Mammary epithelial cell (primary cell): Measurements from ENCODE around the gene TMEM132C.

Experiments
- CTCF ChIP-seq, 2 donors: IDR thresholded peaks in 1 of 2; conservative IDR thresholded peaks in 1 of 2; 2 replicates each; pipeline ENCODE4 v1.5.1; 2011 to 2012; ENCODE audit warnings: inconsistent platforms in 2 of 2, low read length in 2 of 2, mild to moderate bottlenecking in 2 of 2, control low read depth in 1 of 2, low read depth in 1 of 2; ENCODE audit not compliant: insufficient read depth in 1 of 2; ENCODE audit errors: extremely low read depth in 1 of 2
- EZH2 ChIP-seq: IDR thresholded peaks from 2 replicates; pipeline ENCODE4 v1.6.1; 2012; ENCODE audit warnings: low read length, inconsistent platforms, borderline replicate concordance

GRCh38 chr12:128356547-128356946 is 89.6 kb downstream of the TMEM132C start:
- TF ChIP-seq CTCF (conservative IDR thresholded peaks at IDR 0.05 in 1 of 2, IDR thresholded peaks at IDR 0.05 in 1 of 2; ENCODE audit: extremely low read depth in 1 of 2, insufficient read depth in 1 of 2, low read depth in 1 of 2, low read length in 2 of 2): no peak
- no peak for TF ChIP-seq EZH2
